GM19025 (cell line): Measurements from ENCODE around the gene REEP1.

Source experiments
- ATAC-seq: cut with Tn5 transposase; IDR thresholded peaks from one replicate; pipeline ENCODE4 v1.9.1; 2021; ENCODE audit warnings: mild to moderate bottlenecking, low read depth, moderate library complexity; ENCODE audit not compliant: unreplicated experiment

Gene REEP1

DNA sequence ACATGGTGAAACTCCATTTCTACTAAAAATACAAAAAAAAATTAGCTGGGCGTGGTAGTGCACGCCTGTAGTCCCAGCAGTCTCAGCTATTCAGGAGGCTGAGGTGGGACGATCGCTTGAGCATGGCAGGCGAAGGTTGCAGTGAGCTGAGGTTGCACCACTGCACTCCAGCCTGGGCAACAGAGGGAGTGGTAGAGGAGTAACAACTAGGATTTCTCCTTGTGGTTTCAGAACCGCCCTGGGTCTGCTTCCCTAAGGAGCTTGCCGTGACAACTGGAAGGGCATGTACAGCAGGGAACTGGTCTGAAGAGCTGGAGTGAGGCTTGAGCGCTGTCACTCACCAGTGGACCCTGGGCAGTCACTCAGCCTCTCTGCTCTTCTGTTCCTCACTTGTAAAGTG lies 29.1 kb downstream of the REEP1 start:
- no peak for ATAC-seq

DNA sequence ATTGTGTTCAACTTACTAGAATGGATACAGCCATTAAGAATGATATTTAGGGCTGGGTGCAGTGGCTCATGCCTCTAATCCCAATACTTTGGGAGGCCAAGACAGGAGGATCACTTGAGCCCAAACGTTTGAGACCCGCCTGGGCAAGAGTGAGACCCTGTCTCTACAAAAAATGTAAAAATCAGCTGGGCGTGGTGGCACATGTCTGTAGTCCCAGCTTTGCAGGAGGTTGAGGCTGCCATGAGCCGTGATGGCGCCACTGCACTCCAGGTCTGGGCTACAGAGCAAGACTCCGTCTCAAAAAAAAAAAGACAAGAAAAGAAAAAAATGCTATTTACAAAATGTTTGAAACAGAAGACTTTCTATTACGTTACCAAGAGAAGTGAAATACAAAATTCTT lies 30.0 kb downstream of the REEP1 start:
- ATAC-seq: no peak

DNA sequence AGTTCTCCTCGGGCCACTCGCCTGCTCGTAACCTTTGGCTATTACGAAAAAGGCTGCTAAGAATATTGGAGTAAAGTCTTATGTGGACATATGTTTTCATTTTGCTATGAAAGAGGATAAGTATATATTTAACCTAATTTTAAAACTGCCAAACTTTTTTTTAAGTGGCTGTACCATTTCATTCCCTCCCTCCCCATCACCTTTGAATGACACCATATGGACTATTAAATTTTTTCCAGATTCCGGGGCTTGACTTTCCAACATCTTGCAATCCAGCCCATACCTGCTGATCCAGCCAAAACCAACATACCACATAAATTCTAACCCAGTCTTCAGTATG lies 31.5 kb downstream of the REEP1 start:
- ATAC-seq: no peak

DNA sequence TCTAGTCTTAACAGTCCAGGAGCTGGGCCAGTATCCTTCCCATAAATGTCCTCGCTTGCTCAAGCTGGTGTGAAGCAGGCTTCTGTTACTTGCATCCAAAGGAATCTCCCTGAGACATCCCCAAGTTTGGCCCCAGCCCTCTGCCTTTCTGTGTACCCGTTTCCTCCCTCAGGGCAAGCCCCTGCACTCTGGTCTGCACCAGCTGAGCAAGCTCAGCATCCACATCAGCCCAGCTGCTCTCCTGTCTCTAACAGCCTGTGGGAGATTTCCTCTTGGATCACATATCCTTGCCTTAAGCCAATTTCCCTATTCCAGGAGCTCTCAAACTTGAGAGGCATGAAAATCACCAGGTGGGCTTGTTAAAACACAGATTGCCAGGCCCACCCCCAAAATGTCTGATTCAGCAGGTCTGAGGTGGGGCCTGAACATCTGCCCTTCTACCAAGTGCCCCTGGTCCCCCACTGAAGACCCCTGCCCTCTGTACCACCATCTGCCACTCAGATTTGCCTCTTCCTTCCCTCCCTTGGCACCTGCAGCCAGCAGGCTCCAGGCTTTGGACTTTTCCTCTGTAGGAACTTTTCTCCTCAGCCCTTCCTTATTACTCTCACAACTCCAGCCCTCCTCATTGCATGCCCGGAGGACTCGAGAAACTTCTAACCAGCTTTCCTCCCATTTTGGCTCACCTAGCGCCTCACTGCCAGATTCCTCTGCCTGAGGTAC lies 32.1 kb downstream of the REEP1 start:
- no peak for ATAC-seq

DNA sequence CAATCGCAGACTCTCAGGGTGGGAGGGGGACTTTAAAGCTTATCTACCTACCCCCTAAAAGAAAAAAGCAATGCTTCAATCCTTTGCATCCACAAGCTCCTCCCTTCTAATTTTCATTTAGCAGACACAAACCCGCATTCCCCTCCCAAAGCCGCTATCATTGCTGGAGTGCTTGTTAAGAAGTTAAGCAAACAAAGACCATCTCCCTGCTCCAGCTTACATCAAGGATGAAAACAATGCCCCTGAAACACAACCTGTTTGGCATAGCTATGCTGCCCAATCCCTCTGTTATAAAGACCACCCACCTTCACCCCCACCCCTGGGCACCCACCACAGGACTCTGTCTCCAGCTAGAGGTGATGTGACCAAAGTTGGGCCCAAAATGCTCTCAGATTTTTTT lies 33.0 kb downstream of the REEP1 start:
- ATAC-seq: no peak

DNA sequence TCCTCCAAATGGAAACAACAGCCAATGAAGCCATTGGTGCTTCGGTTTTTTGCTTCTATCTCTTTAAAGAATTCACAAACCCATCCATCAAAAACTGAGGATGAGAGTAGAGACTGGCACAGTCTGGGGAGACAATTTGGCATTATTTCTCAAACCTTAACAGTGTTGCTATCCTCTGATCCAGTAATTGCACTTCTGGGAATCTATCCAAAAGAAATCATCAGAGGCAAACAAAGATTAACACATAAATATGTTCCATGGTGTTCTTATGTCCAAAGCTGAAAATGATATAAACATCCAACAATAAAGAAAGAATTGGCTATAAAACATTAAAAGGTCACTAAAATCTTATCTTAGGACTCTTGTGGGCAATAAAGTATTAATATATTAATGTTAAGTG lies 35.1 kb downstream of the REEP1 start:
- no peak for ATAC-seq

DNA sequence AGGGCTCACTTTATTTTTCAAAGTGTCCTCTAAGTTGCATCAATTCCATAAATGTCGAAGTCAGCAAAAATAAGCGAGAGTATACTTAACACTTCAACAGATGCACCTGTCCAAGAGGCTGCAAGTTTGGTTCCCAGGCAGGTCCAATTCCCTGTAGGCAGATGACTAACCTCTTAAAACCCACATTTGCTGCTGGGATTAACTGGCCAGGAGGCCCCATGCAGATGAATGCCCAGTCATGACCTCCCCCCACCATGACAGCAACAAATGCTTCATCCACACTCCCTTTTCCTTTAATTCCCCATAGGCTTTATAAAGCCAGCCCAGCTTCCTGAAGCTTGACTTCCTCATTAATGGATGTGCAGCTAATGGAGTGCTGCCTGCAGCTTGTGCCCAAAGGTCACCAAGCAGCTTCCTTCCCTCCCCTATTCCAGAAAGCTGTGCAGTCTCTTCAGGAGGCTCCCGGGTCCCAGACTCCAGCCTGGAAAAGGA lies 35.7 kb downstream of the REEP1 start:
- ATAC-seq: no peak

DNA sequence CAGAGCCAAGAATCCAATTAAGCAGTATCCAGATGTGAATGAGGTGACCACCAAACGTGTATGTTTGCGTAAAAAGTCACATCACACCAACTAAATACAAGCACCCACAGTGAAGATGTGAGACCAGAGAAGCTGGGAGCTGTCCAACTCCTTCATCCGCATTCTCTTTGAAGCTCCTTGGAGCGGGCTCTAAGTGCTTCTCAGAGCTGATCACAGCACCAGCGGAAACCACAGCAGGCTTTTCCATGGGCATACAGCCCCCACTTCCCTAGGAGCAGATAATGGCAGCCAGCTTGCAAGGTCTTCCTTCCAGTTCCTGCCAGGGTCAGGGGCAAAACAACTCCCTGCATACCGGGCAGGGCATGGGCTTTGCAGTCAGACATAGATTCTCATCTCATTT lies 36.4 kb downstream of the REEP1 start:
- ATAC-seq: no peak

DNA sequence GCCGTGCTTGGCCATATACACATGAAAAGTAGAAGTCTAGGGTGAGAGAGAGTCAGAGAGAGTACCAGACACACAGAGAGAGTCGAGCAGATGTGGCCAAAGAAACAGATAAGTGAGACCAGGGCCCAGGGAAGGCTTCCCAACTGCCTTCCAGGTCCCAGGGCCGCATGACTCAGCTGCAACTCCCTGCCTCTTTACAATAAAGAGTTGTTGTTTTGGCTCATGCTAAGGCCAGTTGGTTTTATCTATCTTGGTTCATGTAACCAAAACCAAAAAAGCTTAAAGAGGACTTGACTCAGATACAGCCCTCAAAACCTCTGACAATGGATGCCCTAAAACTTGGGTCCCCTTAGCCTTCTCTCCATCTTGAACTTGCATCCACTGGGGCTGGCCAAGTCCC lies 36.9 kb downstream of the REEP1 start:
- ATAC-seq: no peak

DNA sequence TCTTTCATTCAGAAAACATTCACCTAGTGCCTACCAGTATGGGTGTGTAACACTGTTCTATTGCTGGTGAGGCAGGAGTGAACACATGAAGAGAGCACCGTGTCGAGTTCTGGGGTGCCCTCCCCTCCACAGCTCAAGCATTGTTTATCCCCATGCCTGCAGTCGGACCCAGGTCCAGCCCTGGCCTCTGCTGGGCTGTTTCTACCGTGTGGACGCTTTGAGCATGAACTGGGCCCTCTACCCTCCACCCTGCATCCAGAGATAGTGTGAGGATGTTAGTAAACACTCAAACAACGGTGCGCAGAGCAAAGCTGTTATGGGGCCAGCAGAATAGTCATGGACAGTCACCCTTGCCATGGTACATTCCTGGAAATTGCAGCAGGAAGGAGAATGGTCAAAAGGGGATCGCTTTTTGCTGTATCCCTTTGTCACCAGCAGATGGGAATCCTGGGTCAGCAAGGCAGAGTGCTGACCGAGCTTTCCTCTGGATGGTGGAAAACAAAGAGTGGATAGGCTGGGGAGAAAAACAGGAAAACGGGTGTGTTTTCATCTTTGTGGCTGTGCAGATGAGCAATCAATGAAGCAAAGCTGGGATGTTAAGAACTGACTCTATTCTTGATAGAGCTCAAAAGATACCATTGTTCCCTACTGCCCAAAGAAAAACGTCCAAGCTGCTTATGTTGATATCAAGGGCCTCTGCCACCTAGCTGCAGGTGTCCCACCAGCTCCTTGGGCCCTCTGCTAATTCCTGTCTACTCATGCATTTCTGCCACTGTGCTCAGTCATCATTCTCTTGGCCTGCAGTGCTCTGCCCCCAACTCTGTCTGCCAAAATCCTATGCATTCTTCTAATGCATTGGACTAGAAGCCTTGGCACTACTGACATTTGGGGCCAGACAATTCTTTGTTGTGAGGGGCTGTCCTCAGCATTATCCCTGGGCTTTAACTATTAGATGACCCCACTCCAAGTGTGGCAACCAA lies 38.7 kb downstream of the REEP1 start:
- no peak for ATAC-seq

DNA sequence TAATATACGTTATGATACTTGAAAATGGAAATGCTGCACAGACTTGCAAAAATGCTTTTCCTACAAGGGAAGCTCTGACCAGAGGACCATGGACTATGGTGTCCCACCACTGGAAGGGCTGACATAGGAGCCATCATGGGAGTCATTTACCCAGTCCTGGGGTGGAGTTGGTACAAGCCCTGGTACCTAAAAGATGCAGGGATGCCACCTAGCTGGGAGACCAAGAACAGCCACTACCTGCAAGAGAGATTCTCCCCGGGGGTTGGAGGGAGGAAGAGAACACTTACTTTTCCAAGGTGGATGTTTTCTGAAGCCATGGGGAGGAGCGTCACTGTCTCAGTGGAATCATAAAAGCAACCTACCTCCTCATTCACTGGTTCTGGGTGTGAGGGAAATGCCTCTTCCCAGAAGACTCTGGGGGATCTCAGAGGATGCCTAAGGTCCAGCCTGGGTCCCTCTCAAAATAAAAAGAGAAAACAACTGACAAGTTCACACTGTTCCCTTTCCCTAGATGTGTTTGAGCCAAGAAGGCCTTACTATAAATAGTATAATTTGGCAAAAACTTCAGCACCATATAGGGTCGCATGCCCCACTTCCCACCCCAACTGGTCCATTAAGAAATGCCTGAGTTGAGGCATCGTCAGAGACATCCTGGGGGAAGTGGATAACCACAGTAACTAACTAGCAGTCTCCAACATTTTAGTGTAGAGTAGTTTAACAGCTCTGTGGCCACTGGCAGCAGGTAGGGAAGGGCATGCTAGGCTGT lies 39.9 kb downstream of the REEP1 start:
- ATAC-seq: no peak

DNA sequence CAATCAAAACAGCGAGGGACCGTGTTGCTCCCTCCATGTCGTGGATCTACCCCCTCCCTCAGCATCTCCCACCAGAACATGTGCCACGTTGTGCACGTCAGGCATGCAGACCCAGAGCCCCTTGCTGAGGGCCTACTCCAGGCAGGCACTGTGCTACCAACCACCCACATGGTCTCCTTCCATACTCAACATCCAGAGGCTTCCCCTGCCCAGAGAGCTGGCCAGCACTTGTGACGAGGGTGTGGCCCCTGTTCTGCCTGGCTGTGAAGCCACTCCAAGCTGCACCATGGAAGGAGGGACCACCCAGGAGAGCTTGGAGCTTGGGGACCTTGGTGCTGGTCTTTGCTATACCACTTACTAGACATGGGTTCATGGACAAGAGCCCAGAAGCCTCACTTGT lies 40.5 kb downstream of the REEP1 start:
- no peak for ATAC-seq

DNA sequence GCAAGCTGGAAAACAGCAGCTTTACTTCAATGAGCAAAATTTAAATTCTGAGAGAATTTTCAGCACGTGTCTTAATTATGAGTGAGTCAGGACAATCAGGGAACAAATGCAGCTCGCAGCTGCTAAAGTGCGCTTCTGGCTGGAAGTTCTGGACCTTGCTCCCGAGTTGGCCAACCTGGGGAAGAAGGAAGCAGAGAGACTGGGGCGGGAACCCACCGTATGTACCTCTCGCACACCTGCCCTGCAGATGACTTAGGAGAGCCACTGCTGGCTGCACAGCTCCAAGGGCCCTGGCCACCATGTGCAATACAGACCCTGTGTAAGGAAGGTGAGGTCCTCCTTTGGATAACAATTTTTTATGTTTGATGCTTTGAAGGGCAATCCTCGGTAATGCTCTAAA lies 42.4 kb downstream of the REEP1 start:
- no peak for ATAC-seq

DNA sequence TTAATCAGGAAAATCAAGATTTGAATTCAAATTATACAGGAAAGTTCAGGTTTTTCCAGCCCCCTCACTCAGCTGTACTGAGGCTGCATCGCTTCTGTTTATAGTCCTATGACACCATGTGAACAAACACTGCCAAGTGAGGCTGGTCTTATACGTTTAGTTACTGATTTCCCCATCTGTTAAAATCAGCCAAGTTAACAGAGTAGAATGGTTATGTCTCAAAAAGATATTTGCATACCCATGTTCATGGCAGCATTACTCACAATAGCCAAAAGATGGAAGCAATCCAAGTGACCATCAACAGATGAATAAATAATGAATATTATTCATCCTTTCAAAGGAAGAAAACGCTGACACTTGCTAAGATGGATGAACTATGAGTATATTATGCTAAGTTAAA lies 43.8 kb downstream of the REEP1 start:
- no peak for ATAC-seq

DNA sequence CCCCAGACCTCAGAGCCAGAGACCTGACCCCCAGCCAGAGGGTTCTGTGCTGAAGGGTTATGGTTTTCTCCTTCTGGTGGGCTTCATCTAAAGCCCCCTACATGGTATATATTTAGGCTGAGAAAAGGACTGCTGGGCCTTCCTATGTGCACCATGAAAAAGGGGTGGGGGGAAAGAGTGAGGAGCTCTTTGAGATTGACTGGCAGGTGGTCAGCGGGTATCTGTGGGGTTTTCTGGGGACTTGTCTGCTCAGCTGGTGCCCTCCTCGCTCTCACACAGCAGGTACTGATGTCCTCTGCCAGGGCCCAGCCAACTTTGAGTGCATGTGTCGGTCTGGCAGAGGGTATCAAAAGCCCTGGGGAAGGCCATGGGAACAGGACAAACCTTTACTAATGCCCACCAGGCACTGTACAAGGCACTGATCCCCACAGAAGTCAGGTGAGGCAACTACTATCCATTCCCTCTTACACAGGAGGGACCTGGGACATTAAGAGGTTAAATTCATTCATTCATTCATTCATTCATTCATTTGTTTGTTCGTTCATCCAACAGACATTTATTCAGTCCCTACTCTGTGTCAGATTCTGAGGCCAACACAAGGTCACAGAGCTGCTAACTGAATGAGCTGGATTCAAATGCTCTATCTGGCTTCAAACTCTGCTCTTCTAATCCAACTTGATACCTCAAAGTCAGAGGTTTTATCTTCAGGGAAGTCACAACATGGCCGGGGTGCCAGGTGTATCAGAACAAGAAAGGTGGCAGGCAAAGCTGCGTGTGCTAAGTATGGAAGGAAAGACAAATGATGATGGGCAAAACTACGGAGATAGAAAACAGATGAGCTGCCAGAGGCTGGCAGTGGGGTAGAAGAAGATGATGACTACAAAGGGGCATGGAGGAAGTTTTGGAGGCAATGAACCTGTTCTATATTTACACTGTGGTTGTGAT lies 44.6 kb downstream of the REEP1 start:
- ATAC-seq: no peak

DNA sequence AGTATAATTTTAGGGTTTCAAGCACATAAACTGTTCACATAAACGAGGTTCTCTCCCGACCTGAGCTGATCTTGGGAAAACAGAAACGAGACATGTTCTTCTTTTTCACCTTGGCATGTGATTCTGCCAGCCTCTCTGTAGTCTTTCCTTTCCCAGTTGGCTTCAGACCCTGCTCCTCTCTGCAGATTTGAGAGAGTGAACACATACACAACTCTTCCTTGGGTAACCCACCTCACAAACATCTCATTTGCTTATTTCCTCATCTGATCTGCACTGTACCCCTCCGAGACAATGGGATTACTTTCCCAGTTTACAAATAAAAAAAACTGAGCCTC lies 46.1 kb downstream of the REEP1 start:
- ATAC-seq: no peak

DNA sequence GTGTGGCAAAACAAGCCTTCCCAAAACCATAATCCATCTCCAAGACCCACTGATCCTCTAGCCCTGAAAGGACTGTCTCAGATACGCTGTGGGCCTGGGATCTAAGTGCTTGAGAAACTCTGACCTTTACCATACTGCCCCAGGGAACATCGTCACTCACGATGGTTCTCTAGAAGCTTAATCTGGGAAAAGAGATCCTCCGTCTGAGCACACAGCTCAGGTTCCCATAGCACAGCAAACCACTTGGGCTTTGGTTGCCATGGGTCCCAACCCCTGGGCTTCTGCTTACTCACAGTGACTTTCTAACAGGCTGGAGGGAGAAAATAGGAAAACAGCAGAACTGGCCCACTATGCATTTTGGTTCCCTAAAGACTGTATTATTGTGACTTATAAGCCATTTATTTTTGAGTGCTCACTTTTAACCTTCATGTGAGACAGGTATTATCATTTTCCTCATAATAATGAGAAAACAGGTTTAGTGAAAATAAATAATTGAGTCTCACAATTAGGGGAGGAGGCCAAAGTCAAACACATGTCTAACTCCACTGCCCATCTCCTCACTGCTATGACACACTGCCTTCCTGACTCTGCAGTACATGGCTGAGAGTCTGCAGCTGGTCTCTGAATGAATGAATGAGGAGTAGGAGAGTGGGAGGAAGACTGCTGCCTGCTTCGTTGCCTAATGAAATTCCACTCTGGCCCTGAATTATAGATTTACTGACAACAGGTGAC lies 46.7 kb downstream of the REEP1 start:
- ATAC-seq: no peak

DNA sequence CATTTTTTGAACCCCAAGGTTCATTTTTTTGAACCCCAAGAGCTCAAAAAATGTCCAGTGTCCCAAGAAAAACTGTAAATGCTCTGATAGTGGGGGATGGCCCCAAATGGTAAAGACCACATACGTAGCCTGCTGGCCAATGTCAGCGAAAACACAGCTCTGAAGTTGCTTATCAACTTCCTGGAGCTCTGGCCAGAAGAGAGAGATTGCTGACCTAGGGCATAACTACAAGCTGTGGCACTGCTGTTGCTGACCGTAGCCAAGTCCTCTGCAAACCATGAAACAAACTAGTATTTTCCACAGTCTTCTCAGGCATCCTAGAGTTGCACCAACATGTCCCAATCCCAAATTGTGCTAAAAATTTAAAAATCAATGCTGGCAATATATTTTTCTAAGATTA lies 50.9 kb downstream of the REEP1 start:
- no peak for ATAC-seq

DNA sequence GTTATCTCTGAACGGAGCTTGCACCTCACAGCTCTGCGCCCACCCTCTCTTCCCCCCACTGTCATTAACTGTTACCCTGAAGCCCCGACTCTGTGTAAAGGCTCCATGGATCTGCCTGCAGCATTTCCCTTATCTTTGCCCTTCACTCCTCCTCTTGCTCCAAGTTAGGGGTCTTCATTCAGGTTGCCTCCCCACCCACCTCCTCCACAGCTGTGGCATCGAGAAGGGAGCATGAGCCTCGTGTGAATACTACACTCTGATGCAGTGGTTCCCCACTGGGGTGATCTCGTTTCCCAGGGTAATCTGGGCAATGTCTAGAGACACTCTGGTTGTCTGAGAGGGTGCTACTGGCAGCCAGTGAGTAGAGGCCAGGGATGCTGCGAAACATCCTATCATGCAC lies 51.4 kb downstream of the REEP1 start:
- no peak for ATAC-seq
